Stimulated activated naive B cell treated with anti-CD40 and anti-IgM and Interleukin-4, amounts not matched to agents 10 μg/mL and 1 μg/mL and 100 μg/mL, for 72 hours (primary cell): ENCODE data around the gene AEBP1.

Experiments used
- ATAC-seq, 2 donors: fragments of 150-1000 bp; cut with Tn5 transposase; replicated peaks; 2 replicates each; pipeline ENCODE4 v1.10.0; 2021; ENCODE audit warnings: moderate library complexity in 1 of 2
- DNase-seq: peaks from one replicate; pipeline ENCODE4 v3.0.0; 2021
- H3K27ac Mint-ChIP-seq: one replicate; pipeline ENCODE4 v1.8.0; 2022; ENCODE audit warnings: mild to moderate bottlenecking, mixed read lengths
- H3K27me3 Mint-ChIP-seq, 2 donors: one replicate each; pipeline ENCODE4 v1.8.0; 2022; ENCODE audit warnings: mixed read lengths in 2 of 2
- H3K36me3 Mint-ChIP-seq, 2 donors: one replicate each; pipeline ENCODE4 v1.8.0; 2022; ENCODE audit warnings: mixed read lengths in 2 of 2, mild to moderate bottlenecking in 1 of 2
- H3K4me1 Mint-ChIP-seq, 2 donors: one replicate each; pipeline ENCODE4 v1.8.0; 2022; ENCODE audit warnings: mixed read lengths in 2 of 2, mild to moderate bottlenecking in 1 of 2
- H3K4me3 Mint-ChIP-seq, 2 donors: one replicate each; pipeline ENCODE4 v1.8.0; 2022; ENCODE audit warnings: mild to moderate bottlenecking in 2 of 2, mixed read lengths in 2 of 2, moderate library complexity in 1 of 2
- H3K9me3 Mint-ChIP-seq, 2 donors: one replicate each; pipeline ENCODE4 v1.8.0; 2022; ENCODE audit warnings: mixed read lengths in 2 of 2, mild to moderate bottlenecking in 1 of 2

Gene AEBP1

GRCh38 chr7:44110719-44111635 is 6.8 kb downstream of the AEBP1 start:
- DNase-seq (no peak), ATAC-seq (no peak)
- H3K9me3 Mint-ChIP-seq, result no peaks in the 10 kb centered on the region
- peaks cover 8 to 10% of the 10 kb centered on the region in 2 donors for H3K4me1 Mint-ChIP-seq
- H3K4me3 Mint-ChIP-seq, result no peak overlapping the region
- no peak overlapping the region for H3K27ac Mint-ChIP-seq
- peaks cover 31 to 48% of the 10 kb centered on the region in 2 donors for H3K36me3 Mint-ChIP-seq
- no peaks in the 10 kb centered on the region for H3K27me3 Mint-ChIP-seq

GRCh38 chr7:44111761-44112160 is 7.6 kb downstream of the AEBP1 start:
- ATAC-seq (peak in 1 of 2 donors; percentile 16), DNase-seq (no peak)
- Mint-ChIP-seq H3K9me3 (no peaks in the 10 kb centered on the region), H3K4me1 (peaks cover 4 to 11% of the 10 kb centered on the region in 2 donors), H3K4me3 (no peak overlapping the region), H3K27me3 (no peaks in the 10 kb centered on the region), H3K36me3 (peaks cover 35 to 54% of the 10 kb centered on the region in 2 donors), H3K27ac (peak overlapping the region; percentile 42)

GRCh38 chr7:44112231-44112996 is 8.3 kb downstream of the AEBP1 start:
- ATAC-seq (no peak), DNase-seq (no peak)
- H3K36me3 Mint-ChIP-seq, result peaks cover 40 to 61% of the 10 kb centered on the region in 2 donors
- peak overlapping the region; percentile 44 for H3K27ac Mint-ChIP-seq
- peak overlapping the region in 1 of 2 donors; percentile 19 for H3K4me3 Mint-ChIP-seq
- H3K9me3 Mint-ChIP-seq, result no peaks in the 10 kb centered on the region
- H3K4me1 Mint-ChIP-seq, result peaks cover 4 to 17% of the 10 kb centered on the region in 2 donors
- H3K27me3 Mint-ChIP-seq, result no peaks in the 10 kb centered on the region

- peaks cover 6 to 25% of the 10 kb centered on the region in 2 donors for H3K4me1 Mint-ChIP-seq
- no peaks in the 10 kb centered on the region for H3K27me3 Mint-ChIP-seq
- DNase-seq, result no peak
- no peak overlapping the region for H3K27ac Mint-ChIP-seq
- H3K9me3 Mint-ChIP-seq, result no peaks in the 10 kb centered on the region
- ATAC-seq, result no peak
- H3K4me3 Mint-ChIP-seq, result no peak overlapping the region
- H3K36me3 Mint-ChIP-seq, result peaks cover 48 to 66% of the 10 kb centered on the region in 2 donors
Observed at GRCh38 chr7:44112997-44113763, 9.0 kb downstream of the AEBP1 start.

GRCh38 chr7:44113764-44114354 is 9.7 kb downstream of the AEBP1 start:
- Mint-ChIP-seq H3K27ac (peak overlapping the region; percentile 56), H3K36me3 (peaks cover 48 to 65% of the 10 kb centered on the region in 2 donors), H3K27me3 (no peaks in the 10 kb centered on the region), H3K4me3 (no peak overlapping the region), H3K9me3 (no peaks in the 10 kb centered on the region), H3K4me1 (peaks cover 3 to 31% of the 10 kb centered on the region in 2 donors)
- no peak for DNase-seq
- no peak for ATAC-seq

GRCh38 chr7:44114586-44115310 is 10.6 kb downstream of the AEBP1 start:
- Mint-ChIP-seq H3K36me3 (peaks cover 53 to 73% of the 10 kb centered on the region in 2 donors), H3K27me3 (no peaks in the 10 kb centered on the region), H3K27ac (no peak overlapping the region), H3K9me3 (no peaks in the 10 kb centered on the region), H3K4me3 (no peak overlapping the region), H3K4me1 (peaks cover 8 to 39% of the 10 kb centered on the region in 2 donors)
- no peak for ATAC-seq
- DNase-seq, result no peak

GRCh38 chr7:44116087-44116788 is 12.1 kb downstream of the AEBP1 start:
- DNase-seq (no peak), ATAC-seq (no peak)
- Mint-ChIP-seq H3K27me3 (no peaks in the 10 kb centered on the region), H3K27ac (no peak overlapping the region), H3K36me3 (peaks cover 64 to 87% of the 10 kb centered on the region in 2 donors), H3K9me3 (no peaks in the 10 kb centered on the region), H3K4me3 (no peak overlapping the region), H3K4me1 (peaks cover 17 to 46% of the 10 kb centered on the region in 2 donors)

GRCh38 chr7:44116789-44117666 is 12.9 kb downstream of the AEBP1 start:
- DNase-seq (no peak), ATAC-seq (no peak)
- Mint-ChIP-seq H3K9me3 (no peaks in the 10 kb centered on the region), H3K27me3 (no peaks in the 10 kb centered on the region), H3K27ac (peak overlapping the region; percentile 20), H3K36me3 (peaks cover 60 to 86% of the 10 kb centered on the region in 2 donors), H3K4me3 (no peak overlapping the region), H3K4me1 (peaks cover 21 to 52% of the 10 kb centered on the region in 2 donors)

GRCh38 chr7:44117801-44118429 is 13.8 kb downstream of the AEBP1 start:
- Mint-ChIP-seq H3K36me3 (peaks cover 51 to 85% of the 10 kb centered on the region in 2 donors), H3K4me3 (no peak overlapping the region), H3K27ac (no peak overlapping the region), H3K9me3 (no peaks in the 10 kb centered on the region), H3K4me1 (peaks cover 25 to 61% of the 10 kb centered on the region in 2 donors), H3K27me3 (no peaks in the 10 kb centered on the region)
- ATAC-seq (no peak), DNase-seq (no peak)

GRCh38 chr7:44119829-44120380 is 15.8 kb downstream of the AEBP1 start:
- Mint-ChIP-seq H3K9me3 (no peaks in the 10 kb centered on the region), H3K27me3 (no peaks in the 10 kb centered on the region), H3K27ac (no peak overlapping the region), H3K4me3 (no peak overlapping the region), H3K4me1 (peaks cover 28 to 60% of the 10 kb centered on the region in 2 donors), H3K36me3 (peaks cover 37 to 67% of the 10 kb centered on the region in 2 donors)
- no peak for DNase-seq
- no peak for ATAC-seq

- Mint-ChIP-seq H3K4me3 (no peak overlapping the region), H3K27ac (no peak overlapping the region), H3K4me1 (peaks cover 28 to 60% of the 10 kb centered on the region in 2 donors), H3K27me3 (no peaks in the 10 kb centered on the region), H3K36me3 (peaks cover 37 to 63% of the 10 kb centered on the region in 2 donors), H3K9me3 (no peaks in the 10 kb centered on the region)
- DNase-seq (no peak), ATAC-seq (no peak)
Observed at GRCh38 chr7:44120395-44120794, 16.2 kb downstream of the AEBP1 start.
